ENCODE measurements around the gene PCDHB7.
"Not testable (repeated sequence)": the region's sequence is repeated elsewhere in the genome, so short reads cannot be mapped to it uniquely, and the experiment has no call there.

PCDHB7 gene

GRCh38 chr5:141224844-141225243, 52.4 kb downstream of the PCDHB7 start:
- not testable (repeated sequence) for DNase-seq (ENCODE audit: low spot score)

GRCh38 chr5:141225421-141225820, 53.0 kb downstream of the PCDHB7 start:
- DNase-seq (ENCODE audit: low spot score) = not testable (repeated sequence)

Data from hepatic stellate cell (primary cell).